Gastrocnemius medialis (tissue), 4 donors: ENCODE data around the gene EMX1. TPM values are rescaled to one million over a fixed set of nuclear protein-coding genes. Genes with fewer than 3 reads are reported as not detected.

Experiments used
- ATAC-seq, 2 donors: fragments of 150-250 bp; one replicate each; pipeline ENCODE4 v1.9.1; 2016
- DNase-seq, 2 donors: peaks; one replicate each; pipeline ENCODE4 v3.0.0-alpha.2; 2019
- H3K27ac ChIP-seq, 4 donors: fragments of 200-600 bp; sonication (generic); 1 replicate in 1 of 4; 2 replicates in 3 of 4; pipeline ENCODE4 v1.5.1; 2016 to 2018; ENCODE audit warnings: mild to moderate bottlenecking in 2 of 4, moderate library complexity in 1 of 4
- H3K27me3 ChIP-seq, 3 donors: fragments of 200-600 bp; sonication (generic) in 2 of 3; 1 replicate in 1 of 3; 2 replicates in 2 of 3; pipeline versions ENCODE4 v1.5.1 to v1.6.0; 2016 to 2019; ENCODE audit warnings: mild to moderate bottlenecking in 1 of 3, moderate library complexity in 1 of 3
- H3K36me3 ChIP-seq, 2 donors: fragments of 200-600 bp; sonication (generic) in 1 of 2; one replicate each; pipeline ENCODE4 v1.5.1; 2017 to 2018
- H3K4me1 ChIP-seq, 2 donors: fragments of 200-600 bp; sonication (generic) in 1 of 2; one replicate each; pipeline ENCODE4 v1.5.1; 2016 to 2017; ENCODE audit warnings: mild to moderate bottlenecking in 2 of 2
- H3K4me3 ChIP-seq, 4 donors: fragments of 200-600 bp; sonication (generic) in 3 of 4; 1 replicate in 1 of 4; 2 replicates in 3 of 4; pipeline ENCODE4 v1.5.1; 2016 to 2019; ENCODE audit warnings: mild to moderate bottlenecking in 2 of 4
- H3K9me3 ChIP-seq, 3 donors: fragments of 200-600 bp; sonication (generic) in 2 of 3; 1 replicate in 1 of 3; 2 replicates in 2 of 3; pipeline ENCODE4 v1.5.1; 2016 to 2019
- CTCF ChIP-seq, 5 experiments: fragments of 450-650 bp in 3 of 5; fragments of 200-600 bp in 2 of 5; sonication (generic) in 2 of 5; IDR thresholded peaks in 4 of 5; conservative IDR thresholded peaks in 1 of 5; 1 replicate in 4 of 5; 2 replicates in 1 of 5; pipeline ENCODE4 v1.5.1; 2016 to 2019; ENCODE audit warnings: antibody characterized with exemption in 5 of 5, mild to moderate bottlenecking in 3 of 5, moderate library complexity in 3 of 5
- POLR2A ChIP-seq, 2 donors: fragments of 450-650 bp; IDR thresholded peaks; one replicate each; pipeline ENCODE4 v1.6.1; 2017; ENCODE audit warnings: antibody characterized with exemption in 2 of 2, mild to moderate bottlenecking in 2 of 2, moderate library complexity in 2 of 2
- in situ Hi-C, 4 donors: fragments of 200-750 bp; cut with MboI; loops; one replicate each; pipeline versions ENCODE4 v1.15.0 to v1.8.0; 2017; ENCODE audit warnings: low sequenced_read_pairs in 4 of 4
- intact Hi-C: fragments of 100-400 bp; cut with DNase I; formaldehyde crosslinking; loops from one replicate; pipeline ENCODE4 v1.15.1; 2023; ENCODE audit warnings: low total_unique reads
- total RNA-seq, 4 donors: library from RNA; depleted of rRNA; stranded (reverse); fragments of >200 nt; gene quantifications; one replicate each; pipeline versions ENCODE4 v1.1.0 to v1.2.3, GENCODE V29; 2016

EMX1 gene
- total RNA-seq, 4 donors from 2014 or later, result not detected

GRCh38 chr2:72917877-72918553, 696 bp downstream of the EMX1 start:
- intact Hi-C loops, result loop anchor here (1.0 kb wide), 1 partner anchor 31 kb away; the partner anchor contains the start of gene SPR
- no peaks in the 10 kb centered on the region for H3K36me3 ChIP-seq
- peaks cover 96 to 98% (median 97%) of the 10 kb centered on the region in 3 donors for H3K27me3 ChIP-seq
- H3K4me1 ChIP-seq, result peaks cover 20 to 41% of the 10 kb centered on the region in 2 donors
- peak in 1 of 2 donors; percentile 8 for ATAC-seq
- DNase-seq, result peak in 1 of 2 donors; percentile 9
- no peaks in the 10 kb centered on the region for H3K9me3 ChIP-seq
- no peak overlapping the region for H3K27ac ChIP-seq
- in situ Hi-C loops, result no loop called here
- peak overlapping the region; percentile 20 to 62 (median 48) for H3K4me3 ChIP-seq
- no peak for TF ChIP-seq CTCF (IDR thresholded peaks at IDR 0.05 in 4 of 5, conservative IDR thresholded peaks at IDR 0.05 in 1 of 5)
- TF ChIP-seq POLR2A (IDR thresholded peaks at IDR 0.05), result no peak

GRCh38 chr2:72919414-72920317, 2.3 kb downstream of the EMX1 start:
- Histone ChIP-seq H3K4me1 (peaks cover 20 to 49% of the 10 kb centered on the region in 2 donors), H3K36me3 (no peaks in the 10 kb centered on the region), H3K27me3 (peaks cover 96 to 98% (median 97%) of the 10 kb centered on the region in 3 donors), H3K9me3 (no peaks in the 10 kb centered on the region), H3K4me3 (peak overlapping the region in 3 of 4 donors; percentile 37 to 46 (median 45)), H3K27ac (no peak overlapping the region)
- intact Hi-C loops, result no loop called here
- DNase-seq (peak in 1 of 2 donors; percentile 4), ATAC-seq (no peak)
- in situ Hi-C loops, result no loop called here
- TF ChIP-seq POLR2A (IDR thresholded peaks at IDR 0.05) (no peak), CTCF (IDR thresholded peaks at IDR 0.05 in 4 of 5, conservative IDR thresholded peaks at IDR 0.05 in 1 of 5) (no peak)

DNA sequence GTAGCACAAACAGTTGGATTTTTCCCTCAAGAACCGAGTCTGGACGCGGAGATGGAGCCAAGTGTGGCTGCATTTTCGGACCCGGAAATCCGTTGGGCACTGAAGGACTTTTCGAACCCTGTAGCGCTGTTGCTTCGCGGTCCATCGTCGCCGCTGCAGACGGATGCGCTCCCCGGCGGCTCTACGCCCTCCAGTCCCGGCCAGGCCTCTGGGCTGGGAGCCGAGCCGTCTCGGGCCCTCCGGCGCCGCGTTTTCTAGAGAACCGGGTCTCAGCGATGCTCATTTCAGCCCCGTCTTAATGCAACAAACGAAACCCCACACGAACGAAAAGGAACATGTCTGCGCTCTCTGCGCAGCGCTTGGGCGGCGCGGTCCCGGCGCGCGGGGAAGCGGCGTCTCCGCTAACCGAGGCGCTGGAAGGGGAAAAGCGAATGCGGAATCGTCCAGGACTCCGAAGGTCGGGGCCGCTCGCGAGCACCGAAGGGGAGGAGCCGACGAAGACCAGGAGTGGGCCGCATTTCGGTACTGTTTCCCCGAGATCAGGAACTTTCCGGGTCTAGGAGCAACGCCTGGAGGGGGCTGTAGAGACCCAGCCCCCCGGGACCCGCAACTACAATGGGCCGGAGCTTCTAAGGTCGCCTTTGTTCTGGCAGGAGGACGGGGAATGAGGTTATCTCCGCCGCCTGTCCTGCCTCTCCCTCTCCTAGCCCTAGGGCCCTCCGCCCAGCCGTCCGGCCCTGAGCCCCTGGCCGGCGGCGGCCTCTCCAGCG, 3.2 kb downstream of the EMX1 start:
- H3K9me3 ChIP-seq, result no peaks in the 10 kb centered on the region
- peak in 1 of 2 donors; percentile 8 for DNase-seq
- H3K27ac ChIP-seq, result no peak overlapping the region
- intact Hi-C loops, result no loop called here
- H3K27me3 ChIP-seq, result peaks cover 96 to 98% (median 97%) of the 10 kb centered on the region in 3 donors
- in situ Hi-C loops, result no loop called here
- peaks cover 20 to 48% of the 10 kb centered on the region in 2 donors for H3K4me1 ChIP-seq
- TF ChIP-seq CTCF (IDR thresholded peaks at IDR 0.05 in 4 of 5, conservative IDR thresholded peaks at IDR 0.05 in 1 of 5) (no peak), POLR2A (IDR thresholded peaks at IDR 0.05) (no peak)
- no peaks in the 10 kb centered on the region for H3K36me3 ChIP-seq
- ATAC-seq, result no peak
- H3K4me3 ChIP-seq, result peak overlapping the region; percentile 9 to 46 (median 41)

DNA sequence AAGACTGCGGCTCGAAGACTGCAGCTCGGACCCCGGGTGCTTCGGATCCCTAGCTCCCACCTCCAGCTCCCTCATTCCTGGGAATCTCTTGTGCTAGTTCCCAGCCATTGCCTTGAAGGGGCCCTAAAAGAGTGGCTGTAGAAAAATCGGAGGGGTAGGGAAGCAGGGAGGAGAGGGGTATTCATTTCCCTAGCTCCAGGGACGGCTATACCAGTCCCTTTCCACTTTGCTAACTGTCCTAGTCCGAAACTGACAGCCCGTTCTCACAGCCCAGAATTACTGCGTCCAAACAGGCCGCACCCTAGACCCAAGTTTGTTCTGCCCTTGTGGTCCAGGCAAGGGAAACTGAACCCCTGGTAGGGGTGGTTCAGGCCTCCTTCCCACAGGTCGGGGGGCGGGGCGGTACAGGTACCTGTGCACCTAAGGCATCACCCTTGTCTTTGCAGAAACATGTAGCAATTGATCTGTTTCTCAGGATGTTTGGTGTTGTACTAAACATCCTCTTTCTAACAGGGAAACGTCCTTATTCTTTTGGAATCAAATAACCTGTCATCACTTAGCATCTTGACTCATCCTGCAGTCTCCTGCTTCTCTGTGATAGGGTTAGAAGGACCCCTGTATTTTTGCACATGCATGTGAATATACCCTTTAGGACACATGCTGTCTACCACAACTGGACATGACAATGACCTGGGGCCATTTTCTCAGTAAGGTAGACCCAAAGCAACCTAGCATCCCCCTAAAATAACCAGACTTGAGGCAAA, 4.0 kb downstream of the EMX1 start:
- intact Hi-C loops, result no loop called here

More for the DNA sequence above, 4.0 kb downstream of the EMX1 start:
- Histone ChIP-seq H3K9me3 (no peaks in the 10 kb centered on the region), H3K36me3 (no peaks in the 10 kb centered on the region), H3K27ac (no peak overlapping the region), H3K27me3 (peaks cover 95 to 98% (median 97%) of the 10 kb centered on the region in 3 donors), H3K4me3 (no peak overlapping the region), H3K4me1 (peaks cover 12 to 41% of the 10 kb centered on the region in 2 donors)
- ATAC-seq (no peak), DNase-seq (peak in 1 of 2 donors; percentile 9)
- in situ Hi-C loops, result no loop called here
- TF ChIP-seq CTCF (IDR thresholded peaks at IDR 0.05 in 4 of 5, conservative IDR thresholded peaks at IDR 0.05 in 1 of 5), result no peak
- TF ChIP-seq POLR2A (IDR thresholded peaks at IDR 0.05), result no peak
